HepG2 (cell line): Measurements from ENCODE around the gene RPL38. TPM values are rescaled to one million over a fixed set of nuclear protein-coding genes. Genes with fewer than 3 reads are reported as not detected.

ENCODE experiments used
- ATAC-seq: fragments of 200-7000 bp; cut with Tn5 transposase; 3 replicates; pipeline ENCODE4 v1.9.1; 2020; ENCODE audit warnings: mild to moderate bottlenecking, moderate library complexity
- BruUV-seq: library from RNA; stranded (reverse); fragments of 400-500 nt; replicated peaks from 2 replicates; lab custom pipeline; 2021; lab: Mats Ljungman, UMichigan
- CTCF ChIA-PET: fragments of 300-600 bp; formaldehyde crosslinking; extraction: SDS; loops from one replicate; lab custom pipeline; 2021; ENCODE audit warnings: low total read pairs, inconsistent platforms, low intra/inter-chr PET ratio; lab: Yijun Ruan, JAX
- POLR2A ChIA-PET: fragments of 350-600 bp; sonication (Branson Sonifier 250); formaldehyde crosslinking; loops from one replicate; lab custom pipeline; 2020; ENCODE audit warnings: antibody characterized with exemption, inconsistent platforms; lab: Yijun Ruan, JAX
- DNase-seq: peaks from one replicate; pipeline ENCODE4 v3.0.0-alpha.2; 2015; ENCODE audit warnings: low spot score
- FAIRE-seq: peaks from 3 replicates; lab custom pipeline; 2011; peaks lifted over from hg19 to GRCh38; lab: Jason Lieb, UNC
- H2AFZ ChIP-seq: one replicate; pipeline ENCODE4 v1.6.1; 2011; ENCODE audit warnings: low read length, inconsistent platforms
- H3K27ac ChIP-seq: fragments of 300-600 bp; 3 replicates; pipeline ENCODE4 v1.8.0; 2011; ENCODE audit warnings: mixed run types, mild to moderate bottlenecking, mixed read lengths, low read length, inconsistent platforms; ENCODE audit not compliant: insufficient read depth; ENCODE audit errors: extremely low read length
- H3K27me3 ChIP-seq, 2 experiments: fragments of 200-600 bp in 1 of 2; 2 replicates in 1 of 2; 3 replicates in 1 of 2; pipeline versions ENCODE4 v1.6.0 to v1.8.0; 2011; ENCODE audit warnings: low read length in 2 of 2, mild to moderate bottlenecking in 2 of 2, moderate library complexity in 2 of 2, inconsistent platforms in 1 of 2; ENCODE audit not compliant: insufficient read depth in 2 of 2, control insufficient read depth in 1 of 2
- H3K36me3 ChIP-seq, 2 experiments: fragments of 200-600 bp in 1 of 2; replicated peaks in 1 of 2; 2 replicates in 1 of 2; 3 replicates in 1 of 2; pipeline versions ENCODE4 v1.5.1 to v1.8.0; 2011; ENCODE audit warnings: low read length in 2 of 2, inconsistent platforms in 1 of 2; ENCODE audit not compliant: insufficient read depth in 2 of 2, control insufficient read depth in 1 of 2
- H3K4me1 ChIP-seq: 2 replicates; pipeline ENCODE4 v1.5.1; 2012; ENCODE audit warnings: low read length, inconsistent platforms; ENCODE audit not compliant: insufficient read depth
- H3K4me2 ChIP-seq: 2 replicates; pipeline ENCODE4 v1.6.0; 2011; ENCODE audit warnings: low read depth, low read length, inconsistent platforms
- H3K4me3 ChIP-seq, 3 experiments: fragments of 200-600 bp in 1 of 3; sonication (generic), shearing (Covaris generic) in 1 of 3; replicated peaks in 1 of 3; 2 replicates each; pipeline ENCODE4 v1.5.1; 2011 to 2016; ENCODE audit warnings: low read length in 3 of 3, inconsistent platforms in 2 of 3, low read depth in 2 of 3, mild to moderate bottlenecking in 2 of 3, control low read depth in 1 of 3, mixed read lengths in 1 of 3; ENCODE audit not compliant: insufficient read depth in 1 of 3
- H3K79me2 ChIP-seq: one replicate; pipeline ENCODE4 v1.6.1; 2011; ENCODE audit warnings: low read length, inconsistent platforms; ENCODE audit not compliant: insufficient read depth
- H3K9ac ChIP-seq: 2 replicates; pipeline ENCODE4 v1.6.0; 2011; ENCODE audit warnings: mild to moderate bottlenecking, low read depth, low read length, inconsistent platforms; ENCODE audit not compliant: insufficient read depth
- H3K9me3 ChIP-seq: 2 replicates; pipeline ENCODE4 v1.5.1; 2012; ENCODE audit warnings: mild to moderate bottlenecking, low read length
- H4K20me1 ChIP-seq: 2 replicates; pipeline ENCODE4 v1.6.0; 2011; ENCODE audit warnings: inconsistent platforms, mild to moderate bottlenecking, low read length, moderate library complexity; ENCODE audit not compliant: insufficient read depth
- AHR ChIP-seq: IDR thresholded peaks from 2 replicates; pipeline ENCODE4 v1.6.1; 2018; ENCODE audit warnings: missing genetic modification reagents, missing compliant biosample characterization
- DMAP1 ChIP-seq: IDR thresholded peaks from 2 replicates; pipeline ENCODE4 v1.6.1; 2016
- GRHL1 ChIP-seq: sonication (generic); formaldehyde crosslinking; conservative IDR thresholded peaks from 2 replicates; pipeline ENCODE4 v1.8.0; 2022; ENCODE audit warnings: missing genetic modification reagents
- MTA1 ChIP-seq: sonication (generic); formaldehyde crosslinking; IDR thresholded peaks from 2 replicates; pipeline ENCODE4 v1.4.0; 2020; ENCODE audit warnings: missing genetic modification reagents, mild to moderate bottlenecking, borderline replicate concordance
- RERE ChIP-seq: IDR thresholded peaks from 2 replicates; pipeline ENCODE4 v1.6.1; 2016; ENCODE audit warnings: low read depth, missing genetic modification reagents, missing compliant biosample characterization
- SIX4 ChIP-seq: sonication (generic); formaldehyde crosslinking; IDR thresholded peaks from 2 replicates; pipeline ENCODE4 v1.4.0; 2020; ENCODE audit warnings: missing genetic modification reagents
- SMAD9 ChIP-seq: sonication (generic); formaldehyde crosslinking; IDR thresholded peaks from 2 replicates; pipeline ENCODE4 v1.5.1; 2020; ENCODE audit warnings: mild to moderate bottlenecking, missing genetic modification reagents
- SP1 ChIP-seq, 2 experiments: fragments of 450-650 bp in 1 of 2; sonication (generic) in 1 of 2; formaldehyde crosslinking in 1 of 2; IDR thresholded peaks; 2 replicates each; pipeline versions ENCODE4 v1.4.0 to v1.6.1; 2016 to 2020; ENCODE audit warnings: missing genetic modification reagents in 1 of 2
- SP4 ChIP-seq: sonication (generic); formaldehyde crosslinking; IDR thresholded peaks from 2 replicates; pipeline ENCODE4 v1.8.1; 2023; ENCODE audit warnings: mild to moderate bottlenecking, missing genetic modification reagents
- SPEN ChIP-seq: sonication (generic); formaldehyde crosslinking; IDR thresholded peaks from 2 replicates; pipeline ENCODE4 v1.5.1; 2020; ENCODE audit warnings: low read depth, mild to moderate bottlenecking, missing genetic modification reagents
- ZNF263 ChIP-seq: sonication (generic); formaldehyde crosslinking; IDR thresholded peaks from 2 replicates; pipeline ENCODE4 v1.4.0; 2020; ENCODE audit warnings: missing genetic modification reagents
- ZNF644 ChIP-seq: IDR thresholded peaks from 2 replicates; pipeline ENCODE4 v1.6.1; 2016; ENCODE audit warnings: low read depth
- ZNF790 ChIP-seq: sonication (generic); formaldehyde crosslinking; IDR thresholded peaks from 2 replicates; pipeline ENCODE4 v1.8.0; 2022; ENCODE audit warnings: missing genetic modification reagents, mild to moderate bottlenecking, borderline replicate concordance
- WGBS: methylation state at CpG from one replicate; pipeline ENCODE4 v1.1.6; 2017; ENCODE audit warnings: low lambda C conversion rate; 5-methylcytosine and 5-hydroxymethylcytosine counted together
- in situ Hi-C: cut with HindIII; loops from 2 replicates; pipeline ENCODE4 v1.10.0; 2017; ENCODE audit warnings: low pct_unique_long_range_greater_than_20kb; ENCODE audit not compliant: extremely low pct_ligation_motif_present
- intact Hi-C: fragments of 100-400 bp; cut with micrococcal nuclease; formaldehyde crosslinking; loops from one replicate; pipeline ENCODE4 v1.10.0; 2022; ENCODE audit not compliant: unreplicated experiment
- polyA plus RNA-seq, 8 experiments: library from polyadenylated mRNA; depleted of rRNA in 3 of 8; stranded (reverse) in 7 of 8; unstranded in 1 of 8; fragments of >200 nt; fragmentation: Illumina TruSeq in 4 of 8; extraction: Trizol in 4 of 8; gene quantifications; 2 replicates each; pipeline versions ENCODE4 v1.2.1 to v1.2.3, GENCODE V29; 2011 to 2016; ENCODE audit warnings: low read depth in 4 of 8, missing spikeins in 1 of 8, mixed read lengths in 1 of 8; ENCODE audit not compliant: insufficient read depth in 1 of 8
- total RNA-seq, 5 experiments: library from RNA; depleted of rRNA; stranded (reverse); fragments of >200 nt; fragmentation: Illumina TruSeq; extraction: Trizol; gene quantifications; 2 replicates each; pipeline ENCODE4 v1.2.3, GENCODE V29; 2016; ENCODE audit warnings: low read depth in 1 of 5
- TF ChIP-seq, protein P1 (sequence below): sonication (generic); formaldehyde crosslinking; IDR thresholded peaks from 2 replicates; pipeline ENCODE4 v1.5.1; 2020; ENCODE audit warnings: mild to moderate bottlenecking, missing genetic modification reagents, moderate library complexity

Gene RPL38
- total and polyA plus RNA-seq, 2 of the 13 experiments (the other 11 are each of a cell fraction or from before 2014, with no cell fraction given), result 2,370 to 2,372 TPM

GRCh38 chr17:74212913-74213791 lies 9.7 kb downstream of the RPL38 start, which contains the start of gene TTYH2:
TTYH2 (plus strand) TSS chr17:74213571; CDS start chr17:74213588, 17 bp downstream.
- ATAC-seq (peak; percentile 74), DNase-seq (peak; percentile 77), FAIRE-seq (peak; percentile 40)
- no TSS peak for BruUV-seq
- Histone ChIP-seq H3K4me3 (peak within 1 kb of the TSS; percentile 51 to 63 (median 53)), H3K79me2 (peaks cover 3% of the 10 kb centered on the region), H3K4me1 (peaks cover 49% of the 10 kb centered on the region), H3K9me3 (no peaks in the 10 kb centered on the region), H3K9ac (peak within 1 kb of the TSS; percentile 40; the same call in 1 of the 2 replicates), H3K27ac (no peak within 1 kb of the TSS), H3K36me3 (peaks cover 15 to 29% of the 10 kb centered on the region in 2 experiments), H3K27me3 (peaks cover 0 to 8% of the 10 kb centered on the region in 2 experiments; a peak in 3 of 5 replicates), H2AFZ (no peak within 1 kb of the TSS), H4K20me1 (peaks cover 31% of the 10 kb centered on the region), H3K4me2 (peak within 1 kb of the TSS; percentile 85)
- ChIA-PET POLR2A (interaction anchor here (1.9 to 2.0 kb wide), 2 partner anchors 9 to 20 kb away, joined by 7 to 22 read pairs; partner anchors contain the start of gene RPL38), CTCF (no interaction called here)
- in situ Hi-C loops (no loop called here), intact Hi-C loops (loop anchor here (1.0 kb wide), 1 partner anchor 83 kb away; no protein-coding TSS in a partner anchor)
- WGBS, result 10% methylated on average over 52 of the region's 62 CpGs
- TF ChIP-seq ZNF644 (CRISPR knock-in tag), result no peak
- no peak for TF ChIP-seq SP1 (IDR thresholded peaks at IDR 0.05)
- TF ChIP-seq SP1 (CRISPR knock-in tag; IDR thresholded peaks at IDR 0.05), result peak; percentile 98
- peak; percentile 29; the same call in 1 of the 2 replicates for TF ChIP-seq ZNF263
- TF ChIP-seq, protein P1, sequence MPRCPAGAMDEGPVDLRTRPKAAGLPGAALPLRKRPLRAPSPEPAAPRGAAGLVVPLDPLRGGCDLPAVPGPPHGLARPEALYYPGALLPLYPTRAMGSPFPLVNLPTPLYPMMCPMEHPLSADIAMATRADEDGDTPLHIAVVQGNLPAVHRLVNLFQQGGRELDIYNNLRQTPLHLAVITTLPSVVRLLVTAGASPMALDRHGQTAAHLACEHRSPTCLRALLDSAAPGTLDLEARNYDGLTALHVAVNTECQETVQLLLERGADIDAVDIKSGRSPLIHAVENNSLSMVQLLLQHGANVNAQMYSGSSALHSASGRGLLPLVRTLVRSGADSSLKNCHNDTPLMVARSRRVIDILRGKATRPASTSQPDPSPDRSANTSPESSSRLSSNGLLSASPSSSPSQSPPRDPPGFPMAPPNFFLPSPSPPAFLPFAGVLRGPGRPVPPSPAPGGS (CRISPR knock-in tag), result no peak
- peak; percentile 62; the same call in 1 of the 2 replicates for TF ChIP-seq SP4 (CRISPR knock-in tag)
- TF ChIP-seq DMAP1, result no peak
- TF ChIP-seq AHR (CRISPR knock-in tag), result no peak
- peak; percentile 32; the same call in 1 of the 2 replicates for TF ChIP-seq SPEN
- TF ChIP-seq SMAD9, result no peak
- TF ChIP-seq ZNF790 (CRISPR knock-in tag), result 0 out of 2 replicates have a peak, but pooled peaks have one; percentile 30
- no peak for TF ChIP-seq RERE
- TF ChIP-seq GRHL1 (CRISPR knock-in tag), result no peak
- TF ChIP-seq SIX4 (CRISPR knock-in tag), result 0 out of 2 replicates have a peak, but pooled peaks have one; percentile 19
- TF ChIP-seq MTA1, result 0 out of 2 replicates have a peak, but pooled peaks have one; percentile 27
